Skeletal muscle cell (primary cell): ENCODE data around the gene CALD1.

Experiments
- DNase-seq: peaks from one replicate; pipeline ENCODE4 v3.0.0-alpha.2; 2010; ENCODE audit warnings: low read depth
- H3K4me3 ChIP-seq: 2 replicates; pipeline ENCODE4 v1.5.1; 2011; ENCODE audit warnings: low read depth, mild to moderate bottlenecking, control low read depth, low read length, moderate library complexity

The CALD1 gene, protein sequence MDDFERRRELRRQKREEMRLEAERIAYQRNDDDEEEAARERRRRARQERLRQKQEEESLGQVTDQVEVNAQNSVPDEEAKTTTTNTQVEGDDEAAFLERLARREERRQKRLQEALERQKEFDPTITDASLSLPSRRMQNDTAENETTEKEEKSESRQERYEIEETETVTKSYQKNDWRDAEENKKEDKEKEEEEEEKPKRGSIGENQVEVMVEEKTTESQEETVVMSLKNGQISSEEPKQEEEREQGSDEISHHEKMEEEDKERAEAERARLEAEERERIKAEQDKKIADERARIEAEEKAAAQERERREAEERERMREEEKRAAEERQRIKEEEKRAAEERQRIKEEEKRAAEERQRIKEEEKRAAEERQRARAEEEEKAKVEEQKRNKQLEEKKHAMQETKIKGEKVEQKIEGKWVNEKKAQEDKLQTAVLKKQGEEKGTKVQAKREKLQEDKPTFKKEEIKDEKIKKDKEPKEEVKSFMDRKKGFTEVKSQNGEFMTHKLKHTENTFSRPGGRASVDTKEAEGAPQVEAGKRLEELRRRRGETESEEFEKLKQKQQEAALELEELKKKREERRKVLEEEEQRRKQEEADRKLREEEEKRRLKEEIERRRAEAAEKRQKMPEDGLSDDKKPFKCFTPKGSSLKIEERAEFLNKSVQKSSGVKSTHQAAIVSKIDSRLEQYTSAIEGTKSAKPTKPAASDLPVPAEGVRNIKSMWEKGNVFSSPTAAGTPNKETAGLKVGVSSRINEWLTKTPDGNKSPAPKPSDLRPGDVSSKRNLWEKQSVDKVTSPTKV

GRCh38 chr7:134778941-134779740, at the start of gene CALD1:
TSS of gene CALD1 (plus strand) at chr7:134779634. CDS start at chr7:134867734, 88,100 bp downstream.
- H3K4me3 ChIP-seq: peak within 1 kb of the TSS; percentile 76
- DNase-seq: peak; percentile 99

DNA sequence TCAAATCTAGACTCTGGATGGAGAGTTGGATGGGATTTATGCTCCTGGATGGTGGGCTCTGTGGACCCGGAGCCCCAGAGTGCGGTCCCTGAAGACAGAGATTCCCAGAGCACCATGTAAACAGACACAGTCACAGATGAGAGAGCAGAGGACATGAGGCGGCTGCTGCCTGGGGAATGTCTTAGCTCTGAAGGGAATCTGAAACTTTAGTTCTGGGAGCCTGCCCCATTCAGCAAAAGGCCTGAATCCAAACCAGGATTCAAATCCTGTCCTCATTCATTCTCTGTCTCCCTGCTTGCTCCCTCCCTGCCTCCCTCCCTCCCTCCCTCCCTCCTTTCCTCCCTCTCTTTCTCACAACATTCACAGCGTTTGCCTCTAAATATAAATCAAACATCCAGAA, 49.5 kb upstream of the CALD1 start:
- no peak for DNase-seq

GRCh38 chr7:134730411-134730829, 49.0 kb upstream of the CALD1 start:
- DNase-seq: no peak
- no peak overlapping the region for H3K4me3 ChIP-seq

More for the DNA sequence above, 49.5 kb upstream of the CALD1 start:
- H3K4me3 ChIP-seq: no peak overlapping the region

DNA sequence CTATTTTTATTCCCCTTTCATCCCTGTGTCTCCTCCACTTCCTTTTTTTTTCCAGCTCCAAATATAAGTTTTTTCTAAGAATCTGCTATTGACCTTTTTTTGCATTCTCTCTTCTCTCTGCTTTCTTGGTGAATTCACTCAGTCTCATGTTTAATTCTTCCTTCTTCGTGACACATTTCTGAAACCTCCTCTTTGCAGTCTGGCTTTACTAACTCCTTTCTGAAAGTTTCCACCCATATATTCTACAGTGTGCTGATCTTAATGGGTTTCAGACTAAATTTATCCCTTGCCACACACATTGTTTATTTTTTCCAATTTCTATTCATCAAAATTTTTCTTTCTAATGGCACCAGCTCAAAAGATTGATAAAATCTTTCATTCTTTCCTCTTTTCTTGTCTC, 47.8 kb upstream of the CALD1 start:
- no peak overlapping the region for H3K4me3 ChIP-seq
- no peak for DNase-seq

DNA sequence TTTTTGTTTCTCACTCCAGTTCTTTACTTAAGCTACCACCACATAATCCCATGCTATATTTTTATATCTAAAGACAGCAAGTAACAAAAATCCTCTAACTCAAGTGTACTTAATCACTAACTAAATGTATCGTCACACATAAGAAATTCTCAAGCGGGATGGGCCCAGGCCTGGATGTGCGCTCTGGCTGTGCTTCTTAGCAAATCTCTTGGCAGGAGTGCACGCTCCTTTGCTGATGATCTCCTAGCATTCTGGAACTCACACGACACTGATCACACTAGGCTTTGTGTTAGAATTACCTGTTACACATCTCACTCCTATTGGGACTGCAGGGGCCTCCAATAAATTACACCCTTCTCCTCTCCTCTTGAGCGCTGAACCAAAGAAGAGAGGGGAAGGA, 46.7 kb upstream of the CALD1 start:
- no peak overlapping the region for H3K4me3 ChIP-seq
- DNase-seq: no peak

- no peak for DNase-seq
- H3K4me3 ChIP-seq: no peak overlapping the region
Measured at GRCh38 chr7:134736381-134736780, 43.1 kb upstream of the CALD1 start.

GRCh38 chr7:134737566-134738345, 41.7 kb upstream of the CALD1 start:
- DNase-seq: peak; percentile 81
- H3K4me3 ChIP-seq: no peak overlapping the region

- DNase-seq: no peak
- no peak overlapping the region for H3K4me3 ChIP-seq
Measured at GRCh38 chr7:134739362-134739761, 40.1 kb upstream of the CALD1 start.

DNA sequence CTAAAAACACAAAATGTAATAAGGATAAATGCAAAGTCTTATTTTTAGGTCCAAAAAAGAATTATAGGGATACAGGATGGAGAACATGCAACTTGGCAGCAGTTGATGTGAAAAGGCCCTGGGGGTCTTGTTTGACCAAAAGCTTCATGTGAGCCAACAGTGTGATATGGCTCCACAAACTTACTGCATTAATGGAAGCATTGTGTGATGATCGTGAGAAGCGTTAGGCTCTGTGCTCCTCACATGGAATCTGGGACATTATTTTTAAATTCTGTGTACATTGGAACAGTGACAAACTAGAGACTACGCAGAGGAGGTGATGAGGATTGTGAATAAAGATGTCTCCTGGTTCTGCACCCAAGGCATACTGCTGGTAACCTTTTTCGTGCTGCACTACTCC, 39.1 kb upstream of the CALD1 start:
- H3K4me3 ChIP-seq: no peak overlapping the region
- no peak for DNase-seq

GRCh38 chr7:134741907-134742635, 37.4 kb upstream of the CALD1 start:
- no peak overlapping the region for H3K4me3 ChIP-seq
- peak; percentile 72 for DNase-seq

DNA sequence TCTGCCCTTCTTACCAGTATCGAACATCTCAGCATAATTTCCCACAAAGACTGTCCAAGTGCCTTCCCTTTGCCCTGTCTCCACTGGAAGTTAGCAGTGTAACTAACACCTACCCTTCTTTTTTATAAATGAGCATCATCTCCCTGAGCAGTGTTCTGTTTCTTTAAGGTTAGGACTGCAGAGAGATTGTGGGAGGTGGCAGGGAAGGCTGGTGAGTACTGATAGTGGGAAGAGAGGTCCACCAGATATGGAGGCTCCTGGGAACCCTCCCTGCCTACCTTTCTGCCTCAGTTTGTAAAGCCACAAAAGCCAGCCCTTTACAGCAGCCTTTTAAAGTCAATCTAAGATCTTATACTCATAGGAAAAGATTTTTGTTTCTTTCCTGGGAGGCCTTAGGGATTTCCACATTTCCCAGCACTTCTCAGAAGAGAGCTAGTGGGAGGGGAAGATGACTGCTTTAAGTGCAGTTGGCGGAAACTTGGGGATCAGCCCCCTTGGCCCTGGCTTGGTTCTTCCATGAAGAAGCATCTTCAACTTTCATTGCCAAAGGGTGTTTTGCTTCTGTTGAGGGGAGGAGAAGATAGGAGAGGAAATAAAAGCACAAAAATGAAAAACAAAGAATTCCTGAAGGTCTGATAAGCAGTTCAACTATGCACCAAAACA, 36.6 kb upstream of the CALD1 start:
- DNase-seq: no peak
- H3K4me3 ChIP-seq: no peak overlapping the region

- no peak for DNase-seq
- H3K4me3 ChIP-seq: no peak overlapping the region
Measured at GRCh38 chr7:134744569-134744968, 34.9 kb upstream of the CALD1 start.

- DNase-seq: no peak
- no peak overlapping the region for H3K4me3 ChIP-seq
Measured at GRCh38 chr7:134747326-134747725, 32.1 kb upstream of the CALD1 start.

DNA sequence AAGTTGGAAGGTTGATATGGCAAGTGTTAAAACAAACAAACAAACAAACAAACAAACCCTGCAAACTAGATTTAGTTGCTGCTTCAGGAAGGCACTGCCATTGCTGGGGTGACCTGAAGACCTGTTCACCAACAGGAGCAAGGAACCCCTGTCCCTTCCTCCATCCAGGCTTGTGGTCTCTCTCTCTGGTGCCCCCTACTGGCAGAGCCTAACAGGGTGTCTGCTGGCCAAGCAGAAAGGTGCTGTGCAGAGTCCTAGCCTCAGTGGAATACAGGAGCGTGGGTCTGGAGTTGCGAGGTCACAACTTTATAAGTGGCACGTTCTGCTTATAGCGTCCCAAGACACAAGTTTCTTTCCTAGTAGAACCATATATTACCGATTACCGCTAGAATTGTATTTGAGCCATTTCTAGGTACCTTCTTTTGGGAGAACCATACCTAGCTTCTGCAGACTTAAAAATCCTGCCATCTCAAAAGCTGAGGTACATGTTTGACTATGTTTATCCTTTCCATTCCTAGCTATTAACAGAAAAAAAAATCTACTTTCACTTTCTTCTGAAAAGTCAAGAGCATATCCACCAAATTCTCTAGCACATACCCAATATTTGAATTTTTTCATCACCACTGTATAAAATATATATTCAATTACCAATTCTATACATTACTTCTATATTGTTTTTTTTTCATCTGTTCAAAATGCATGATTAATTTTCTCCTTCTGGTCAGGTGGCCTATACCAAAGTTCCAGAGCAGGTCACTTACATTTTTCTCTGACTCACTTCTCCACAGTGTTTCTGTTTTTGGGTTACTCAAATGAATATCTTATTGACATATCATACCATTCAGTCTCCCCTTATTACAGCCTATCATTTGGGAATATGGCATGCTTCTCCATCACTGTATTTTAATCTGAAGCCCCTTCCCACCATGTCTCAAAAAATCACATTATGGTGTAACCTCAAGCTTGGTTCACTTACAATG, 29.1 kb upstream of the CALD1 start:
- no peak for DNase-seq

GRCh38 chr7:134752006-134752760, 27.3 kb upstream of the CALD1 start:
- H3K4me3 ChIP-seq: no peak overlapping the region
- DNase-seq: peak; percentile 47

More for the DNA sequence above, 29.1 kb upstream of the CALD1 start:
- H3K4me3 ChIP-seq: no peak overlapping the region

- DNase-seq: no peak
- H3K4me3 ChIP-seq: no peak overlapping the region
Measured at GRCh38 chr7:134755422-134756022, 23.9 kb upstream of the CALD1 start.
